Measurements from ENCODE around the gene DDAH1.

The DDAH1 gene

GRCh38 chr1:85363092-85363491, 101.9 kb downstream of the DDAH1 start:
- Histone ChIP-seq H3K27me3 (ENCODE audit: insufficient read depth, low read length, poor library complexity, severe bottlenecking) (no peaks in the 10 kb centered on the region), H3K9ac (ENCODE audit: low read depth, low read length, poor library complexity, severe bottlenecking) (no peak overlapping the region), H3K9me2 (replicated peaks; ENCODE audit: low read depth, low read length) (no peaks in the 10 kb centered on the region), H3K79me2 (ENCODE audit: insufficient read depth, low read length) (no peaks in the 10 kb centered on the region), H2AFZ (ENCODE audit: low read length) (no peak overlapping the region), H3K4me2 (ENCODE audit: low read depth, low read length, poor library complexity, severe bottlenecking) (no peak overlapping the region), H3F3A (ENCODE audit: low read depth) (no peaks in the 10 kb centered on the region), H4K20me1 (ENCODE audit: insufficient read depth, low read length, poor library complexity, severe bottlenecking) (no peaks in the 10 kb centered on the region), H3K9me3 (ENCODE audit: insufficient read depth, low read depth, low read length) (no peaks in the 10 kb centered on the region), H3K4me1 (ENCODE audit: insufficient read depth, low read length, poor library complexity, severe bottlenecking) (no peaks in the 10 kb centered on the region), H3K36me3 (ENCODE audit: insufficient read depth, low read length) (no peaks in the 10 kb centered on the region), H3K4me3 (ENCODE audit: low read length, poor library complexity, severe bottlenecking) (no peak overlapping the region)
- no peak for TF ChIP-seq CTCF (conservative IDR thresholded peaks at IDR 0.05; ENCODE audit: low read length)
- TF ChIP-seq EZH2phosphoT487 (IDR thresholded peaks at IDR 0.05; ENCODE audit: borderline replicate concordance), result no peak

- Histone ChIP-seq H3K9me2 (replicated peaks; ENCODE audit: low read depth, low read length) (no peaks in the 10 kb centered on the region), H2AFZ (ENCODE audit: low read length) (no peak overlapping the region), H3K9me3 (ENCODE audit: insufficient read depth, low read depth, low read length) (no peaks in the 10 kb centered on the region), H3K27me3 (ENCODE audit: insufficient read depth, low read length, poor library complexity, severe bottlenecking) (no peaks in the 10 kb centered on the region), H3K36me3 (ENCODE audit: insufficient read depth, low read length) (no peaks in the 10 kb centered on the region), H4K20me1 (ENCODE audit: insufficient read depth, low read length, poor library complexity, severe bottlenecking) (no peaks in the 10 kb centered on the region), H3K4me3 (ENCODE audit: low read length, poor library complexity, severe bottlenecking) (no peak overlapping the region), H3K4me1 (ENCODE audit: insufficient read depth, low read length, poor library complexity, severe bottlenecking) (no peaks in the 10 kb centered on the region), H3K9ac (ENCODE audit: low read depth, low read length, poor library complexity, severe bottlenecking) (no peak overlapping the region), H3K4me2 (ENCODE audit: low read depth, low read length, poor library complexity, severe bottlenecking) (no peak overlapping the region), H3K79me2 (ENCODE audit: insufficient read depth, low read length) (no peaks in the 10 kb centered on the region), H3F3A (ENCODE audit: low read depth) (no peaks in the 10 kb centered on the region)
- TF ChIP-seq EZH2phosphoT487 (IDR thresholded peaks at IDR 0.05; ENCODE audit: borderline replicate concordance) (no peak), CTCF (conservative IDR thresholded peaks at IDR 0.05; ENCODE audit: low read length) (no peak)
Observed at GRCh38 chr1:85361606-85362296, 103.2 kb downstream of the DDAH1 start.

GRCh38 chr1:85360730-85361493, 104.0 kb downstream of the DDAH1 start:
- Histone ChIP-seq H3K4me2 (ENCODE audit: low read depth, low read length, poor library complexity, severe bottlenecking) (no peak overlapping the region), H4K20me1 (ENCODE audit: insufficient read depth, low read length, poor library complexity, severe bottlenecking) (no peaks in the 10 kb centered on the region), H3K9ac (ENCODE audit: low read depth, low read length, poor library complexity, severe bottlenecking) (no peak overlapping the region), H3K9me2 (replicated peaks; ENCODE audit: low read depth, low read length) (no peaks in the 10 kb centered on the region), H3K9me3 (ENCODE audit: insufficient read depth, low read depth, low read length) (no peaks in the 10 kb centered on the region), H3K36me3 (ENCODE audit: insufficient read depth, low read length) (no peaks in the 10 kb centered on the region), H3F3A (ENCODE audit: low read depth) (no peaks in the 10 kb centered on the region), H3K4me1 (ENCODE audit: insufficient read depth, low read length, poor library complexity, severe bottlenecking) (no peaks in the 10 kb centered on the region), H3K79me2 (ENCODE audit: insufficient read depth, low read length) (no peaks in the 10 kb centered on the region), H3K27me3 (ENCODE audit: insufficient read depth, low read length, poor library complexity, severe bottlenecking) (no peaks in the 10 kb centered on the region), H3K4me3 (ENCODE audit: low read length, poor library complexity, severe bottlenecking) (no peak overlapping the region), H2AFZ (ENCODE audit: low read length) (no peak overlapping the region)
- no peak for TF ChIP-seq CTCF (conservative IDR thresholded peaks at IDR 0.05; ENCODE audit: low read length)
- no peak for TF ChIP-seq EZH2phosphoT487 (IDR thresholded peaks at IDR 0.05; ENCODE audit: borderline replicate concordance)
